Non-pigmented ciliary epithelial cell (primary cell): ENCODE measurements around the gene EPAS1.

ENCODE experiments used
- DNase-seq: peaks from one replicate; pipeline ENCODE4 v3.0.0-alpha.2; 2010; ENCODE audit warnings: low read depth

EPAS1 gene

DNA sequence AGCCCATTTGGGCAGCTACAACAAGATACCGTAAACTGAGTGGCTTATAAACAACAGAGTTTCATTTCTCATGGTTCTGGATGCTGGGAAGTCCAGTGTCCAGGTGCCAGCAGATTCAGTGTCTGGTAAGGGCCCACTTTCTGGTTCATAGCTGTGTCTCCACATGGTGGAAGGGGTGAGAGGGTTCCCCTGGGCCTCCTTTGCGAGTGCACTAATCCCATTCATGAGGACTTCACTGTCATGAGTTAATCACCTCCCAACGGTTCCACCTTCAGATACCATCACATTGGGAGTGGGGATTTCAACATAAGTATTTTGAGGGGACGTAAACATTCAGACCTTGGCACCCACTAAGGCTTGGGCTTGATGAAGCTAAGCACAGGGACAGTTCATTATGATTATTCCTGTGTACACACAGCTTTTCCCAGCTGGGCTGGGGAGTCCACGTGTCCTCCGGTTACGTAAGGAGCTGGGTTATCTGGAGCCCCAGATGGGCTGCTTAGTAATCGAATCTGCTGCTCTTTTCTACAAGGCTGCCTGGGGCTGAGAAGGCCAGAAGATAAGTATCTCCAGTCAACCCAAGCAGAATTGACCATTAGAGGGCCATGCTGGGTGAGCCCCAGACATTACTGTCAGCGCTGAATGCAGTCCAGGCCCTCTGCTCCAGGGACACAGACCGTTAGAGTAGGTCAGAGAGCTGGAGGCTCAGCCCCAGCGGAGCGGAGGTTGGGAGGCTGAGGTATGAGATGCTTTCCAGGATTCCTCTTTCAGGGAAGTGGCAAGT lies 42.7 kb downstream of the EPAS1 start:
- DNase-seq = no peak

GRCh38 chr2:46340740-46341420 lies 43.7 kb downstream of the EPAS1 start:
- DNase-seq = no peak

GRCh38 chr2:46342566-46343315 lies 45.5 kb downstream of the EPAS1 start:
- DNase-seq = no peak

DNA sequence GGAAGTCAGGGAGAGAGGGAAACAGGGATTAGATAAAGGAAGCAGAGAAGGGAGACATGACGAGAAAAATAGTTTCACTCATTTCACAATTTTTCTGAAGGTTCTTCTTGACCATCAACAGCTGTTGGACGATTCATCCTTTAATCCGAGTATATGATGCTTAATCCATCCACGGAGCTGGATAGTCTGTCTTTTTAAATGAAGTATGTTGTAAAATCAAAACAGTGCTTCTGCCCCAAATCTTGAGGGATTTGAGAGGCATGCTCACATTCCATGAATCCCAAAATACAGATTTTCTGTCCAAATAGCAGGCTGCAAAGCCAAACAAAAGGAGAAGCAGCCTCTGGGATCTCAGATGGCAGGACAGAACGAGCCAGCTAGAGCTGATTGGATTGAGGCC lies 47.5 kb downstream of the EPAS1 start:
- DNase-seq = no peak

- DNase-seq = no peak
Observed at GRCh38 chr2:46345775-46346174, 48.6 kb downstream of the EPAS1 start.

DNA sequence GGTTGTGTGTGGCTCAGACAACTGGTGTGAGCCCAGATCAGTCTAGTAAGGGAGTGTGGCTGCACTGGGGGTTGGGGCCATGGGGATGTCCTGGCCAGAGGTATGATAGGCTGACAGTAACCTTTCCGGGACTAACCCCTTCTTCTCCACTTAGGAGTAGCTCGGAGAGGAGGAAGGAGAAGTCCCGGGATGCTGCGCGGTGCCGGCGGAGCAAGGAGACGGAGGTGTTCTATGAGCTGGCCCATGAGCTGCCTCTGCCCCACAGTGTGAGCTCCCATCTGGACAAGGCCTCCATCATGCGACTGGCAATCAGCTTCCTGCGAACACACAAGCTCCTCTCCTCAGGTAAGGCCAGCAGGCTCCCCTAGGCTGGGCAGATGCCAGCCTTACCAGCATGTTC lies 49.5 kb downstream of the EPAS1 start:
- DNase-seq = no peak

DNA sequence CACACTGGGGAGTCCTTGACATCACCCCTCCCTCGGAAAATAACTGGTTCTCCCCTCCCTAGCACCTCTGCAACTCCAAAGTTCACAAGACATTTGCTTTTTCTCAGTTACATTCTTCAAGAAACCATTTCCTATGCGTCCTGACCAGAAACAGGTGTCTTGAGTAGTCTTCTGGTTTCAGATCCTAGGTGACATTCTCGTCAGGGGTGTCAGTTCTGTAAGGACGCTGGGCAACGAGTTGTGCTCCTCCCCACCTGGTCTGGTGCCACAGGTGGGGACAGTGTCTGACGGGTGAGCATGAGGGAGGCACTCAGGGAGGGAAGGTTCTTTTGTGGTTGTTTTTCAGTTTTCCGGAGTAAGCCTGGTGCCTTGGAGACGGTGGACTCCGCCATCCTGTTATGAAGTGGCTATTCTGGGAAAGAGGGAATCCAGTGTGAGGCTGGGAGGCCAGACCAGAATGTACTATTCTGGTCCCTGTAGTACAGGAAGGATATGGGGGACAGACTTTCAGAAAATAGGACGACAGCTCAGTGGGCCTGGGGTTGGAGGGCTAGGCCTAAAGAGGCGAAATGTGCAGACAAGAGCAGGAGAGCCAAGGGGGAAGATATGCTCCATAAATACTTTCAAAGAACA lies 50.6 kb downstream of the EPAS1 start:
- no peak for DNase-seq

GRCh38 chr2:46349115-46349547 lies 51.9 kb downstream of the EPAS1 start:
- DNase-seq = no peak

DNA sequence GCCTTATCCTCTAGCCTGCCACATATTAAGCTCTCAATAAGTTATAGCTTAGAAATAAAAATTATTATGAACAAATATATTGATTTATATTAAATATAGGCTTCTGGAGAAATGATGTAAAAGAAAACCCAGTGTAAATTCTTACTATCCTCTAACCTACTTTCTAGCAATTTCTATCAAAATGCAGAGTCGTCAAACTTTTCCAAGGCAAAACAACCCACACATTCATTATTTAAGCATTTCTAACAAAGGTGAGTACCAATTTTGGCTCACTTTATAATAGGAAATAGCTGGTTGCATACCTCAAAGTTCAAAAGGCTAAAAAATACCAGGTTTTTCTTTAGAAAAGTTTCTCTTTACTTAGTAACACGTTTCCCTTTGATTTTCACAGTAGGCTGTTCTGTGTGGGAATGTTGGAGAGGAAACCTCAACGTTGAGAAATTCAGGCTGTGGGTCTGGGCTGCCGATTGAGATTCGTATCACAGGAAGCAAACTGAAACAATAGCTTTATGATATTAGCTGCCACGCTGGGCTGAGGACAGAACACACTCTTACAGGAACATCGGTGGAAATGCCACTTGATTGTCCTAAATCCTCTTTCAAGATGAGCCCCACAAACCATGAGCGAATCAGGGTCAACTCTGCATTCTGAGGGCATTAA lies 53.0 kb downstream of the EPAS1 start:
- no peak for DNase-seq

DNA sequence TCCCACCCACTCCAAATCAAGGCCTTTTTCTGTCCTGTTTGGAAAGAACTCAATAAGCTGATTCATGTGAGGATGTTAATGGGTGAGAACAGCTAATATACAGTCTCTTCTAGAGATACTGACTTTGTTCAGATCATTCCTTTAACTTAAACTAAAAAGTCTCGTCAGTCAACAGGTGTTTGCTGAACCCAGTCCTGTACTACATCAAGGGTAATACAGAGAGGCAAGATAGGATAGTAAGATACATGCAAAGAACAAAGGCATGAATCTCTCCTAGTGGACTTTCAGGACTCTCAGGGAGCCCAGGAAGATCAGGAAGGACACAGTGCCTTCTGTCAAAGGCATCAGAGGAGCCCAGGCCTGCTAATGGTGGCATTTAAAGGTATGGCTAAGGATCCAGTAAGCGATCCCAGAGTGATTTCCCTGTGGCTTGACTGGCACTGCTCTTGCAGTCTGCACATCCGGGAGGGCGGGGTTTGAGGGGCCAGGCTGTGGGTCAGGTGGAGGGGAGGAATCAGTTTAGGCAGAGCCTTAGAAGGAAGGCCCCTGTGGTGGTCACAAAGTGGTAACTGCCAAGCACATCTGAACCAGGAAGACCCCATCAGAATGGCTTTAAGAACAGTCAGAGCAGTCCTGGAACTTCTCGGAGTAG lies 54.0 kb downstream of the EPAS1 start:
- DNase-seq = no peak

DNA sequence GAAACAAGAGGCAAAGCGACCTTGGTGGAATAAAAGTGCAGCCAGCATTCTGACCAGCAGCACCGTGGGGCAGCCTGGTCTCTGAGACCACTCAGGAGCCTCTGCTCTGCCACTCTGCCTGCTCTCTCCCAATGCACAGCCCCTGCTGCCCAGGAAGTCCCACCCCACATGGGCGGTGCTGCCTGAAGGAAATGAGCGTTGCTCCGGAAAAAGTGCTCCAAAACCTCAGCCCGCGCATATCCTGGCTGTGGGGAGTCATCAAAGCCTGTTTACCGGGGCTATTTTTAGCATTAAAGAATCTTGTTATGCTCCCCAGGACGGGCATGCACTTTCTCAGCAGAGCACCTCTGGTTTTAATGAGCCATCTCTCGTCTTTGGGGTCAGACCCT lies 54.5 kb downstream of the EPAS1 start:
- DNase-seq = no peak

GRCh38 chr2:46352621-46353020 lies 55.4 kb downstream of the EPAS1 start:
- no peak for DNase-seq

DNA sequence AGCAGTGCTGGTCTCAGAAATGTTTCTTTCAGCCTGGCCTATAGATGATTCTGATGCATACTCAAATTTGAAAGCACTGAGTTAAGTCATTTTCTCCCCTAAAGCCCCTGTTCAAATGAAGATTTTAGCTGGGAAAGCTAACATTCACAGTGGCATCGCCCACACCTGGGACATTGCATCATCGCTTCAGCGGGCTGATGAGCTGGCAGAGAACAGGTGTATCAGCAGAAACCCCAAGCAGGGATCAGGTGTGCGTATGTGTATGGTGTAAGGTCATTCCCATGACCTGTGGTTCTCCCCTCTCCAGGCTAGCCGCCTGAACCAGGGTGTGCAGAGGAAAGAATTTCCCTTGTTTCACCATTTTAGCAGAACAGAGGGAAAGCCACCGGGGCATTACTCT lies 56.3 kb downstream of the EPAS1 start:
- no peak for DNase-seq

GRCh38 chr2:46355756-46356155 lies 58.5 kb downstream of the EPAS1 start:
- no peak for DNase-seq

GRCh38 chr2:46356991-46357390 lies 59.8 kb downstream of the EPAS1 start:
- DNase-seq = no peak

- DNase-seq = no peak
Observed at GRCh38 chr2:46358713-46359112, 61.5 kb downstream of the EPAS1 start.

- no peak for DNase-seq
Observed at GRCh38 chr2:46360303-46360702, 63.1 kb downstream of the EPAS1 start.

DNA sequence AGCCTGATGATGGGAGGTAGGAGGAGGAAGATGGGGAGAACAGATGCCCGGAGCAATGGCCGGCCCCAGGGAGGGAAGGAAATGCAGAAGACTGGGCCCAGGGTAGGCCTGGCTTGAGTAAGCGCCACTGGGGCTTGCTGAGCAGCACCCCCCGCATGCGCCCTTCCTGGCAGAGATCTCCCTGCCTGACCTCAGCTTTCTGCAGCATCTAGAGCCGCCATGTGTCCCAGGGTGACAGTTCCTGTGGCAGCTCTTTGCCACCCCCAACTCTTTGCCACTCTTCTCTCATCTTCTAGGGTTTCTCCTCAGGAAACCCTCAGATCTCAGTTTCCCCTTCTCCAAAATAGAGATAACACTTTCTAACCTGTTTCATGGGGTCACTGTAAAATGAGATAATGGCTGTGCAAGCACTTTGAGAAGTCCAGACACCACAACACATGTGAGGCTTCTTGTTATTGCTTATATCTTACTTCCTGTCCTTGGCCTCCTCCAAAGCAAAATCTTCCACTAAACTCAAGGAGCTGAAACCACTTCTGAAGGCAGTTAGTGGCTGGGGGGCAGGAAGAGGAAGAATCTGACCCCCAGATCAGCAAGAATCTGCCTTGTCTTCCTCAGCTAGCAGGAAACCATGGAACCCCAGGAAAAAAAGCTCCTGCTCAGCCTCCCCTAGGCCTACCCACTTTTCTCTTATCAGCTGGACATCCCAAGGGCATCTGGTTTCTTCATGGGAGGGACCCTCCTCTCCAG lies 64.9 kb downstream of the EPAS1 start:
- DNase-seq = no peak

- DNase-seq = no peak
Observed at GRCh38 chr2:46362667-46363012, 65.4 kb downstream of the EPAS1 start.

DNA sequence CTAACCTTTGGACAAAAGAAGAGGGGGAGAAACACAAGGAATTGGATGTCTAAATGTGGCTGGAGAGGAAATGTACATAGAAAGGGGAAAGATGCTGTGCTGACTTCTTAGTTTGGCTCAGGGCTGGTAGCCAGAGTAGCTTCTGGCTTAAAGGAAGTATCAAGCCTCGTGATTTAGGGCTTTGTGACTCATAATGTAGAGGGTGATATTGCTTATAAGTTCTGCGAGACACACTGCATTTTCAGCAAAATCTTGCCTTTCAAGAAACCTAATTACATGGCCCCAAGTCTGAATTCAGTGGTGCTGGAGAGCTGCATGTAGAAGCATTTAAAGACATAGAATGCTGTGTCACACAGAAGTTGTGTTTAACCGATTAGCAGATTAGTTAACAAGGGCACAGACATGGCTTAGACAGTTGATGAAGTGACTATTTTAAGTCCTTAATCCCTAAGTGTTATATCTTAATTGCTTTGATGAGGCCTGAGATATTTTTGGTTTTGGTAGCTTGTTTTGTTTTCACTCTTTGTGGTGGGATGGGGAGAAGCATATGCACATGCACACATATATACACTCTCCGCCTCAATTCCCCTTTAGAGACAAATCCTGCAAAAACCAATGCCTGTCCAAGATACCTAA lies 66.4 kb downstream of the EPAS1 start:
- DNase-seq = no peak
